Hematopoietic multipotent progenitor cell treated with erythropoietin and hydrocortisone succinate and interleukin-3 and kit ligand, for 17 days (in vitro differentiated cells): ENCODE measurements around the gene PRKCZ.

Source experiments
- DNase-seq: peaks from one replicate; pipeline ENCODE4 v3.0.0-alpha.2; 2015; ENCODE audit warnings: low spot score

The PRKCZ gene

GRCh38 chr1:2231532-2232254, 181.5 kb downstream of the PRKCZ start:
- DNase-seq: peak; percentile 60

GRCh38 chr1:2232255-2232915, 182.2 kb downstream of the PRKCZ start:
- DNase-seq: no peak

- DNase-seq: no peak
These were observed 182.8 kb downstream of the PRKCZ start for GRCh38 chr1:2232916-2233438.

- no peak for DNase-seq
These were observed 183.3 kb downstream of the PRKCZ start for GRCh38 chr1:2233468-2233867.

- DNase-seq: peak; percentile 18
These were observed 184.0 kb downstream of the PRKCZ start for GRCh38 chr1:2233997-2234761.

- no peak for DNase-seq
These were observed 184.5 kb downstream of the PRKCZ start for GRCh38 chr1:2234762-2235113.
